GM06990 (cell line): ENCODE results near the gene RPH3AL.
"Not testable (repeated sequence)": the region's sequence is repeated elsewhere in the genome, so short reads cannot be mapped to it uniquely, and the experiment has no call there.

ENCODE experiments used
- DNase-seq: peaks from one replicate; pipeline ENCODE4 v3.0.0-alpha.2; 2011; ENCODE audit not compliant: insufficient read length; ENCODE audit errors: extremely low read depth
- H3K27me3 ChIP-seq: replicated peaks from 2 replicates; pipeline ENCODE4 v1.6.0; 2011; ENCODE audit warnings: low read length; ENCODE audit not compliant: control insufficient read depth, insufficient read depth
- H3K36me3 ChIP-seq: 2 replicates; pipeline ENCODE4 v1.5.1; 2011; ENCODE audit warnings: low read length; ENCODE audit not compliant: control insufficient read depth, insufficient read depth
- H3K4me3 ChIP-seq: replicated peaks from 2 replicates; pipeline ENCODE4 v1.5.1; 2011; ENCODE audit warnings: low read depth, mild to moderate bottlenecking, control low read depth, low read length
- TF ChIP-seq, protein P1 (sequence below): IDR thresholded peaks from 2 replicates; pipeline ENCODE4 v1.5.1; 2011; ENCODE audit warnings: low read length, control low read depth, mild to moderate bottlenecking, inconsistent platforms; ENCODE audit not compliant: insufficient read depth, poor library complexity, severe bottlenecking

RPH3AL gene

DNA sequence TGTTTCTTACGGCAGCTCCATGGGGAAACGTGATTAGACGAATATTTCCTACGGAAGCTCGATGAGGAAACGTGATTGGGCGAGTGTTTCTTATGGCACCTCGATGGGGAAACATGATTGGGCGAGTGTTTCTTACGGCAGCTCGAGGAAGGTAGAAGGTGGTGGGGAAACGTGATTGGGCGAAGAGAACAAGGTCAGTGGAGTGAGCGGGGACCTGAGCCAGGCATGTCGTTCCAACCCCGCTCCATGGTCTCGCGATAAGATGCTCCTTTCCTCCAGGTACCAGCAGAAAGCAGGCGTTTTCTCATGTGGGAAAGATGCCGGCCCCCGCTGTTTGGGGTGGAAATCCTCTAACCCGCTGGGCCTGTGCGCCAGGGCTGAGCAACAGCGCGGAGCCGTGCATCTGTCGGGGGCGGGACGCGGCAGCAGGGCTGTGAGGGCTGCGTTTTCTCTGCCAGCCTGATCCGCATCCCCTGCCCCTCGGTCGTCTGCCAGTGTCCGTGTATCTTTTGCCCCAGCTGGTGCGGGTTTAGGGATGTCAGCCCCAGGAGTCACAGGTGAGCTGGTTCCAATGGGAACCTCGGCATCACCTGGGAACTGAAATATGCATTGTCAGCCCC lies 145.6 kb downstream of the RPH3AL start:
- no peaks in the 10 kb centered on the region for H3K36me3 ChIP-seq
- H3K4me3 ChIP-seq: no peak overlapping the region
- no peak for DNase-seq
- TF ChIP-seq, protein P1, sequence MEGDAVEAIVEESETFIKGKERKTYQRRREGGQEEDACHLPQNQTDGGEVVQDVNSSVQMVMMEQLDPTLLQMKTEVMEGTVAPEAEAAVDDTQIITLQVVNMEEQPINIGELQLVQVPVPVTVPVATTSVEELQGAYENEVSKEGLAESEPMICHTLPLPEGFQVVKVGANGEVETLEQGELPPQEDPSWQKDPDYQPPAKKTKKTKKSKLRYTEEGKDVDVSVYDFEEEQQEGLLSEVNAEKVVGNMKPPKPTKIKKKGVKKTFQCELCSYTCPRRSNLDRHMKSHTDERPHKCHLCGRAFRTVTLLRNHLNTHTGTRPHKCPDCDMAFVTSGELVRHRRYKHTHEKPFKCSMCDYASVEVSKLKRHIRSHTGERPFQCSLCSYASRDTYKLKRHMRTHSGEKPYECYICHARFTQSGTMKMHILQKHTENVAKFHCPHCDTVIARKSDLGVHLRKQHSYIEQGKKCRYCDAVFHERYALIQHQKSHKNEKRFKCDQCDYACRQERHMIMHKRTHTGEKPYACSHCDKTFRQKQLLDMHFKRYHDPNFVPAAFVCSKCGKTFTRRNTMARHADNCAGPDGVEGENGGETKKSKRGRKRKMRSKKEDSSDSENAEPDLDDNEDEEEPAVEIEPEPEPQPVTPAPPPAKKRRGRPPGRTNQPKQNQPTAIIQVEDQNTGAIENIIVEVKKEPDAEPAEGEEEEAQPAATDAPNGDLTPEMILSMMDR: no peak
- no peaks in the 10 kb centered on the region; the same call in 1 of the 2 replicates for H3K27me3 ChIP-seq

DNA sequence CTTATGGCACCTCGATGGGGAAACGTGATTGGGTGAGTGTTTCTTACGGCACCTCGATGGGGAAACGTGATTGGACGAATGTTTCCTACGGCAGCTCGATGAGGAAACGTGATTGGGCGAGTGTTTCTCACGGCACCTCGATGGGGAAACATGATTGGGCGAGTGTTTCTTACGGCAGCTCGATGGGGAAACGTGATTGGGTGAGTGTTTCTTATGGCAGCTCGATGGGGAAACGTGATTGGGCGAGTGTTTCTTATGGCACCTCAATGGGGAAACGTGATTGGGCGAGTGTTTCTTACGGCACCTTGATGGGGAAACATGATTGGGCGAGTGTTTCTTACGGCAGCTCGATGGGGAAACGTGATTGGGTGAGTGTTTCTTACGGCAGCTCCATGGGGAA lies 146.1 kb downstream of the RPH3AL start:
- not testable (repeated sequence) for H3K36me3 ChIP-seq, H3K27me3 ChIP-seq, DNase-seq

DNA sequence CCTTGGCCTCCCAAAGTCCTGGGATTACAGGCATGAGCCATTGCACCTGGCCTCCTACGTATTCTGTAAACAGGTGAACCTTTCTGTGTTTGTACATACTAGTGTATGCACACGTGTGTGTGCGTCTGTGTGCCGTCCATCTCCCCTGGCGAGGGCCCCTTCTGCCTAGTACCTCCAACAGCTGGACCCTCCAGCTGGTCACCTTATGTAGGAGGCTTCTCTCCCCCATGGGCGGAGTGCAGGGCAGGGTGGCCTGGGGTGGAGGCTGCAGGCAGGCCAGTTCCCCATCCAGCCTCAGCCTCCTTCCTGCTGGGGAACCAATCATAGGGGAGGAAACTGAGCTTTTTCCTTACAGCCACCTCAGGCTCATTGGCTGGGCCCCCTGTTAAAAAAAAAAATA lies 146.8 kb downstream of the RPH3AL start:
- TF ChIP-seq, protein P1: no peak
- no peaks in the 10 kb centered on the region for H3K36me3 ChIP-seq
- no peak overlapping the region for H3K4me3 ChIP-seq
- H3K27me3 ChIP-seq: no peaks in the 10 kb centered on the region; the same call in 1 of the 2 replicates
- no peak for DNase-seq

More for the DNA sequence above, 146.1 kb downstream of the RPH3AL start:
- H3K4me3 ChIP-seq: not testable (repeated sequence)

DNA sequence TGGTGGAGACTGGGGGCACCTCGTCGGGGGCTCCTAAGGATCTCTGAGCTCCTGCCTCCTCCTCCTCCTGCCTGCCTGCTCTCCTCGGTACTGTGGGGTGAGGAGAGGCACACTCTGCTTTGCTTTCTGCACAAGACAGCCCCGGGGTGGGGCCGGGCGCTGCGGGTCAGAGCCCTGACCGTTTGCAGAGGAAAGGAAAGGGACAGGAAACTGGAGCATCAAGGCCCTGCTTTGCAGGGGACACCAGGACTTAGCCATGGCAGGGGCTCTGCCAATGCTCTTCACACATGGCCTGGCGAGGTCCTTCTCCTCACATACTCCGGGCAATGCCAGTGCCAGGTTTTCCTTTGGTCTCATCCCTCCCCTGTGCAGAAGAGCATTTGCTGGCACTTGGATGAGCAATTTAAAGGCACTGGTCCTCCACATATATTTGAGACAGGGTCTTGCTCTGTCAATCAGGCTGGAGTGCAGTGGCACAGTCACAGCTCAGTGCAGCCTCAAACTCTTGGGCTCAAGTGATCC lies 147.4 kb downstream of the RPH3AL start:
- TF ChIP-seq, protein P1: no peak
- H3K27me3 ChIP-seq: no peaks in the 10 kb centered on the region; the same call in 1 of the 2 replicates
- DNase-seq: no peak
- H3K36me3 ChIP-seq: no peaks in the 10 kb centered on the region
- H3K4me3 ChIP-seq: no peak overlapping the region

DNA sequence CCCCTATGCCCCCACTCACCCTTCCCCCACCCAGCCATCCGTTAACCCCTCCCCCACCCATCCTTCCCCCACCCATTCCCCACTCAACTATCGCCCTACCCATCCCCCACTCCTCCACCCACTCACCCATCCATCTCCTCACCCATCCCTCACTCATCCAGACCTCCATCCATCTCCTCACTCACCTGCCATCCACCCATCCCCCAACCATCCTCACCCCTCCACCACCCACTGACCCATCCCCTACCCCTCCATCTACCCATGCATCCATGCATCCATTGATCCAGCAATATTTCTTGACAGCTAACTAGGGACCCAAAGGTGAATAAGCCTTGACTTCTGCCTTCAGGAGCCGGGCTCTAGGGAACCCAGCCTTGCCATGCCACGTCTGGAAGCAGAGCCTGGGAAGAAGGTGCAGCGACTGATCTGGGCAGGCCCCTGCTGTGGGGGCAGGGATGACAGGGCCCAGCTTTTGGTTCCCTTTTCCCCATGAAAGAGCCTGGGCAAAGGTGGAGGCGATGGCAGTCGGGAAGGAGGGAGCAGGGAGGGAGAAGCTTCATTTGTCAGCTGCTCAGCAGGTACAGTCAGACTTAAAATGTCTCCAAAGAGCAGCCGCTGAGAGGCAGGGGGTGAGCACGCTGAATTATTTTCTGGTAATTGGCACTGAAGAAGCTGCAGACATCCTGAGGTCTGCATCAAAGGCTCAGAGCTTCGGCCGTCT lies 148.0 kb downstream of the RPH3AL start:
- H3K27me3 ChIP-seq: no peaks in the 10 kb centered on the region; the same call in 1 of the 2 replicates
- no peak overlapping the region for H3K4me3 ChIP-seq
- TF ChIP-seq, protein P1: no peak
- H3K36me3 ChIP-seq: no peaks in the 10 kb centered on the region
- DNase-seq: no peak

DNA sequence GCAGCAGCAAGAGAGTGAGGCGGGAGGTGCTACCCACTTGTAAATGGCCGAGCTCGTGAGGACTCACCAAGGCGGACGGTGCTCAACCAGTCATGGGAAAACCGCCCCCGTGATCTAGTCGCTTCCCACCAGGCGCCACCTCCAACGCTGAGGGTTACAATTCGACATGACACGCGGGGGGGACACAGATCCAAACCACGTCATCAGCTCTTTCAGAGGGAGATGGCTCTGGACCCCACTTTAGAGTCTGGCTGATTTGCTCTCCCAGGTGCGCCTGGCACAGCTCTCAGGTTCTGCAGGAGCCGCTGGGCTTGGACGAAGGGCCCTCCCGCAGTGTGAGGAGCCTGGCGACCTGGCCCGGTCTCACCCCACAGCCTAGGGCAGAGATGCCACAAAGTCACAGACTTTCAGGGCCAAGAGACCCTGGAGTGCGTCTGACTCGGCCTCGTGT lies 150.1 kb downstream of the RPH3AL start:
- H3K4me3 ChIP-seq: no peak overlapping the region
- DNase-seq: no peak
- H3K36me3 ChIP-seq: no peaks in the 10 kb centered on the region
- no peaks in the 10 kb centered on the region; the same call in 1 of the 2 replicates for H3K27me3 ChIP-seq
- TF ChIP-seq, protein P1: no peak

DNA sequence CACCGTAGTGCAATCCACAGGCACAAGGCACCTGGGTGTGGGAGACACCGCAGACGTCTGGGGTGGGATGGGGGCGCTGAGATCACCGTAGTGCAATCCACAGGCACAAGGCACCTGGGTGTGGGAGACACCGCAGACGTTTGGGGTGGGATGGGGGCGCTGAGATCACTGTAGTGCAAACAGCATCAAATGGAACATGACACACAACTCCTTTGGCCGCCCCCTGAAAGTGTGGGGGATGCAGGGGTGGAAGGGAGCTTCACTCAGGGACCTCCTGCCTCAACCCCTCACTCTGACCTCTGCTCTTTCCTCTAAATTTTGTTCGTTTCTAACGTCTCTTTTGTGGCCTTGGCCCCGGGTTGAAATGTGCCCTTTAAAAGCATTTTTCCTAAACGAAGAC lies 150.9 kb downstream of the RPH3AL start:
- not testable (repeated sequence) for H3K36me3 ChIP-seq, H3K27me3 ChIP-seq, H3K4me3 ChIP-seq, DNase-seq

DNA sequence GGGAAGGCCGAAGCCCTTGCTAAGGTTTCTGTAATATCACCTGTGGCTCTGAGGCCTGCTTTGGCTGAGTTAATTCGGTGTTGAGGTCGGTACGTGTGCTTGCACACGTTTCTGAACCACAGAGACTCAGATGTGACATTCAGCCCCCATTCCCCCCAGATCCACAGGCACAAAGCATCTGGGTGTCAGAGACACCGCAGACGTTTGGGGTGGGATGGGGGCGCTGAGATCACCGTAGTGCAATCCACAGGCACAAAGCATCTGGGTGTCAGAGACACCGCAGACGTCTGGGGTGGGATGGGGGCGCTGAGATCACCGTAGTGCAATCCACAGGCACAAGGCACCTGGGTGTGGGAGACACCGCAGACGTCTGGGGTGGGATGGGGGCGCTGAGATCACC lies 151.3 kb downstream of the RPH3AL start:
- DNase-seq, H3K27me3 ChIP-seq, H3K36me3 ChIP-seq, H3K4me3 ChIP-seq: not testable (repeated sequence)
